H9 (cell line): ENCODE data around the gene ZNF821. TPM values are rescaled to one million over a fixed set of nuclear protein-coding genes. Genes with fewer than 3 reads are reported as not detected.

ENCODE experiments used
- DNase-seq: peaks from one replicate; pipeline ENCODE4 v3.0.0-alpha.2; 2017
- H2AFZ ChIP-seq: one replicate; pipeline ENCODE4 v1.6.1; 2013; ENCODE audit warnings: mild to moderate bottlenecking, low read length, control low read depth, moderate library complexity
- H2AK5ac ChIP-seq: 2 replicates; pipeline ENCODE4 v1.6.1; 2013; ENCODE audit warnings: low read length, control low read depth, mixed read lengths; ENCODE audit not compliant: insufficient read length
- H2BK120ac ChIP-seq: one replicate; pipeline ENCODE4 v1.6.1; 2013; ENCODE audit warnings: low read depth, mild to moderate bottlenecking, low read length, control low read depth, inconsistent platforms; ENCODE audit not compliant: poor library complexity, severe bottlenecking
- H2BK12ac ChIP-seq: 2 replicates; pipeline ENCODE4 v1.6.1; 2013; ENCODE audit warnings: low read length, control low read depth, mixed read lengths, low read depth; ENCODE audit not compliant: insufficient read length
- H2BK15ac ChIP-seq: 2 replicates; pipeline ENCODE4 v1.6.1; 2013; ENCODE audit warnings: low read depth, low read length, control low read depth
- H2BK20ac ChIP-seq: one replicate; pipeline ENCODE4 v1.6.1; 2013; ENCODE audit warnings: low read depth, mild to moderate bottlenecking, low read length, control low read depth, inconsistent platforms; ENCODE audit not compliant: poor library complexity, severe bottlenecking
- H2BK5ac ChIP-seq: 2 replicates; pipeline ENCODE4 v1.6.1; 2013; ENCODE audit warnings: low read length, control low read depth, mixed read lengths; ENCODE audit not compliant: insufficient read length
- H3K14ac ChIP-seq: 2 replicates; pipeline ENCODE4 v1.6.1; 2013; ENCODE audit warnings: low read length, control low read depth; ENCODE audit not compliant: insufficient read depth
- H3K18ac ChIP-seq: 2 replicates; pipeline ENCODE4 v1.6.1; 2013; ENCODE audit warnings: low read depth, mild to moderate bottlenecking, mixed read lengths, low read length, control low read depth; ENCODE audit not compliant: insufficient read length
- H3K23ac ChIP-seq: 2 replicates; pipeline ENCODE4 v1.6.1; 2013; ENCODE audit warnings: low read length, control low read depth, mixed read lengths, low read depth; ENCODE audit not compliant: insufficient read length
- H3K23me2 ChIP-seq: 2 replicates; pipeline ENCODE4 v1.6.1; 2013; ENCODE audit warnings: low read depth, mild to moderate bottlenecking, mixed read lengths, low read length, control low read depth; ENCODE audit not compliant: insufficient read length, poor library complexity, severe bottlenecking
- H3K27ac ChIP-seq: 2 replicates; pipeline ENCODE4 v1.5.1; 2013; ENCODE audit warnings: low read length, control low read depth, mixed read lengths, low read depth; ENCODE audit not compliant: insufficient read length
- H3K27me3 ChIP-seq: 2 replicates; pipeline ENCODE4 v1.6.1; 2013; ENCODE audit warnings: low read length, control low read depth, inconsistent platforms; ENCODE audit not compliant: insufficient read depth
- H3K4ac ChIP-seq: 2 replicates; pipeline ENCODE4 v1.6.1; 2013; ENCODE audit warnings: low read depth, mild to moderate bottlenecking, control low read depth, inconsistent platforms, low read length, moderate library complexity
- H3K4me1 ChIP-seq: 2 replicates; pipeline ENCODE4 v1.6.1; 2013; ENCODE audit warnings: low read length, control low read depth, inconsistent platforms; ENCODE audit not compliant: insufficient read depth
- H3K4me2 ChIP-seq: 2 replicates; pipeline ENCODE4 v1.6.1; 2013; ENCODE audit warnings: low read length, control low read depth, mixed read lengths; ENCODE audit not compliant: insufficient read length, insufficient read depth
- H3K56ac ChIP-seq: 2 replicates; pipeline ENCODE4 v1.6.1; 2013; ENCODE audit warnings: low read depth, mild to moderate bottlenecking, mixed read lengths, low read length, control low read depth; ENCODE audit not compliant: insufficient read length
- H3K79me1 ChIP-seq: 2 replicates; pipeline ENCODE4 v1.6.1; 2013; ENCODE audit warnings: low read depth, mild to moderate bottlenecking, moderate library complexity, low read length, control low read depth, inconsistent platforms; ENCODE audit not compliant: insufficient read depth, poor library complexity, severe bottlenecking
- H3K79me2 ChIP-seq: 2 replicates; pipeline ENCODE4 v1.6.1; 2013; ENCODE audit warnings: low read length, control low read depth, inconsistent platforms; ENCODE audit not compliant: insufficient read depth
- H3K9ac ChIP-seq: 2 replicates; pipeline ENCODE4 v1.6.1; 2013; ENCODE audit warnings: low read length, control low read depth, mixed read lengths; ENCODE audit not compliant: insufficient read length; ENCODE audit errors: extremely low read depth
- H3K9me3 ChIP-seq: one replicate; pipeline ENCODE4 v1.6.1; 2013; ENCODE audit warnings: low read depth, low read length, inconsistent platforms; ENCODE audit not compliant: control insufficient read depth
- H3T11ph ChIP-seq: one replicate; pipeline ENCODE4 v1.6.1; 2013; ENCODE audit warnings: mild to moderate bottlenecking, low read length, control low read depth, inconsistent platforms
- H4K20me1 ChIP-seq: one replicate; pipeline ENCODE4 v1.6.1; 2013; ENCODE audit not compliant: control insufficient read depth, insufficient read length, insufficient read depth
- H4K5ac ChIP-seq: 2 replicates; pipeline ENCODE4 v1.6.1; 2013; ENCODE audit warnings: low read depth, mild to moderate bottlenecking, mixed read lengths, low read length, control low read depth; ENCODE audit not compliant: insufficient read length
- H4K8ac ChIP-seq: replicated peaks from 2 replicates; pipeline ENCODE4 v1.6.1; 2013; ENCODE audit warnings: low read length, control low read depth, mixed read lengths, low read depth; ENCODE audit not compliant: insufficient read length
- H4K91ac ChIP-seq: 2 replicates; pipeline ENCODE4 v1.6.1; 2013; ENCODE audit warnings: low read depth, mild to moderate bottlenecking, moderate library complexity, mixed read lengths, low read length, control low read depth; ENCODE audit not compliant: insufficient read length
- H3K27ac Mint-ChIP-seq, 3 experiments: 2 replicates in 2 of 3; 3 replicates in 1 of 3; pipeline ENCODE4 v1.8.0; 2020 to 2021; ENCODE audit warnings: mixed read lengths in 3 of 3, mild to moderate bottlenecking in 1 of 3, moderate library complexity in 1 of 3
- H3K27me3 Mint-ChIP-seq: 2 replicates; pipeline ENCODE4 v1.8.0; 2021; ENCODE audit warnings: low read depth, mild to moderate bottlenecking, moderate library complexity, mixed read lengths
- H3K36me3 Mint-ChIP-seq, 3 experiments: 2 replicates in 2 of 3; 3 replicates in 1 of 3; pipeline ENCODE4 v1.8.0; 2020 to 2021; ENCODE audit warnings: low read depth in 3 of 3, mixed read lengths in 3 of 3; ENCODE audit not compliant: insufficient read depth in 1 of 3
- H3K4me1 Mint-ChIP-seq, 2 experiments: 2 replicates each; pipeline ENCODE4 v1.8.0; 2020; ENCODE audit warnings: mixed read lengths in 2 of 2
- H3K4me3 Mint-ChIP-seq, 2 experiments: 2 replicates in 1 of 2; 3 replicates in 1 of 2; pipeline ENCODE4 v1.8.0; 2020 to 2021; ENCODE audit warnings: mild to moderate bottlenecking in 2 of 2, mixed read lengths in 2 of 2, moderate library complexity in 1 of 2
- H3K9me3 Mint-ChIP-seq, 2 experiments: 2 replicates in 1 of 2; 3 replicates in 1 of 2; pipeline ENCODE4 v1.8.0; 2020; ENCODE audit warnings: mild to moderate bottlenecking in 2 of 2, mixed read lengths in 2 of 2, moderate library complexity in 1 of 2
- WGBS: extraction: QIAGEN DNeasy Blood & Tissue Kit; methylation state at CpG from one replicate; pipeline ENCODE4 v1.1.7; 2013; ENCODE audit warnings: missing lambda C conversion rate, low lambda C conversion rate, mixed read lengths; ENCODE audit not compliant: insufficient read length; ENCODE audit errors: extremely low coverage; 5-methylcytosine and 5-hydroxymethylcytosine counted together
- total RNA-seq: library from RNA; stranded (reverse); gene quantifications from 2 replicates; pipeline ENCODE4 v1.2.1, GENCODE V29; 2021
- TF ChIP-seq, protein P1 (sequence below): fragments of 200-600 bp; sonication (generic); conservative IDR thresholded peaks from 3 replicates; pipeline ENCODE4 v1.8.0; 2021; ENCODE audit warnings: antibody characterized with exemption, mild to moderate bottlenecking

The ZNF821 gene
- total RNA-seq, 1 experiment from 2014 or later, result 12.5 TPM

DNA sequence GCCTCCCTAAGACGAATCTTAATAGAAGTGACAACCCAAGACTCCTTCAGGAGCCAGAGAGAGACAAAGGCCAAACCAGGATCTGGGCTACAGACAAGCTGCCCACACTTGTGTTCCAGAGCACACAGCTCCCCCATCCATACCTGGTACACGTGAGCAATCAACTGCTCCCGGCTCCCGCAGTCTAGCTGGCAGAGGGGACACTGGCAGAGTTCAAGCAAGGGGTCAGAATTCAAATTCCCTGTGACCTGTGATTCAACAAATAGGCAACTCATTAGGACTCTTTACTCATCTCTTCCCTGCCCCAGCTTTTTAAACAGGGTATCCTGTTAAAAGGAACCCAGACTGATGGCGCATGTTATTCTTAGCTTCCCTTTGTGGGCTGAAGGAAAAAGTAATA, 20.0 kb downstream of the ZNF821 start:
- no peak overlapping the region for H2BK120ac ChIP-seq
- H3K4ac ChIP-seq, result no peak overlapping the region
- H2BK20ac ChIP-seq, result no peak overlapping the region
- no peaks in the 10 kb centered on the region for H3K79me2 ChIP-seq
- no peak overlapping the region for H3T11ph ChIP-seq
- TF ChIP-seq, protein P1, sequence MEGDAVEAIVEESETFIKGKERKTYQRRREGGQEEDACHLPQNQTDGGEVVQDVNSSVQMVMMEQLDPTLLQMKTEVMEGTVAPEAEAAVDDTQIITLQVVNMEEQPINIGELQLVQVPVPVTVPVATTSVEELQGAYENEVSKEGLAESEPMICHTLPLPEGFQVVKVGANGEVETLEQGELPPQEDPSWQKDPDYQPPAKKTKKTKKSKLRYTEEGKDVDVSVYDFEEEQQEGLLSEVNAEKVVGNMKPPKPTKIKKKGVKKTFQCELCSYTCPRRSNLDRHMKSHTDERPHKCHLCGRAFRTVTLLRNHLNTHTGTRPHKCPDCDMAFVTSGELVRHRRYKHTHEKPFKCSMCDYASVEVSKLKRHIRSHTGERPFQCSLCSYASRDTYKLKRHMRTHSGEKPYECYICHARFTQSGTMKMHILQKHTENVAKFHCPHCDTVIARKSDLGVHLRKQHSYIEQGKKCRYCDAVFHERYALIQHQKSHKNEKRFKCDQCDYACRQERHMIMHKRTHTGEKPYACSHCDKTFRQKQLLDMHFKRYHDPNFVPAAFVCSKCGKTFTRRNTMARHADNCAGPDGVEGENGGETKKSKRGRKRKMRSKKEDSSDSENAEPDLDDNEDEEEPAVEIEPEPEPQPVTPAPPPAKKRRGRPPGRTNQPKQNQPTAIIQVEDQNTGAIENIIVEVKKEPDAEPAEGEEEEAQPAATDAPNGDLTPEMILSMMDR, result no peak
- H3K9me3 ChIP-seq, result no peaks in the 10 kb centered on the region
- H3K4me2 ChIP-seq, result no peak overlapping the region
- no peaks in the 10 kb centered on the region for H3K4me1 ChIP-seq
- H2AFZ ChIP-seq, result no peak overlapping the region
- H2BK12ac ChIP-seq, result no peak overlapping the region
- no CpG with 5 or more reads among the region's 5 CpGs for WGBS
- peaks cover 17 to 59% (median 53%) of the 10 kb centered on the region in 3 experiments; a peak in 6 of 7 replicates for H3K36me3 Mint-ChIP-seq
- H3K56ac ChIP-seq, result no peak overlapping the region
- H2BK15ac ChIP-seq, result no peak overlapping the region
- no peaks in the 10 kb centered on the region for H3K9me3 Mint-ChIP-seq
- H3K9ac ChIP-seq, result no peak overlapping the region
- H3K27ac ChIP-seq, result no peak overlapping the region
- no peak overlapping the region for H4K5ac ChIP-seq
- no peak overlapping the region for H3K14ac ChIP-seq
- no peak overlapping the region; a peak in 1 of 5 replicates for H3K4me3 Mint-ChIP-seq
- H3K18ac ChIP-seq, result no peak overlapping the region
- H3K27ac Mint-ChIP-seq, result no peak overlapping the region; a peak in 1 of 7 replicates
- no peak overlapping the region for H2AK5ac ChIP-seq
- H3K4me1 Mint-ChIP-seq, result peaks cover 5 to 8% of the 10 kb centered on the region in 2 experiments; a peak in 3 of 4 replicates
- H4K91ac ChIP-seq, result no peak overlapping the region
- no peaks in the 10 kb centered on the region for H4K20me1 ChIP-seq
- DNase-seq, result no peak
- no peaks in the 10 kb centered on the region for H3K79me1 ChIP-seq
- H3K23me2 ChIP-seq, result no peaks in the 10 kb centered on the region
- no peaks in the 10 kb centered on the region for H3K27me3 ChIP-seq
- no peak overlapping the region for H3K23ac ChIP-seq
- H4K8ac ChIP-seq, result no peak overlapping the region
- no peak overlapping the region for H2BK5ac ChIP-seq
- no peaks in the 10 kb centered on the region for H3K27me3 Mint-ChIP-seq
